Fibroblast of the aortic adventitia (primary cell): ENCODE measurements around the gene LRMDA. TPM values are rescaled to one million over a fixed set of nuclear protein-coding genes. Genes with fewer than 3 reads are reported as not detected.
A peak's percentile ranks its signal among the peaks of the same experiment; 100 is the strongest.

Source experiments
- DNase-seq: peaks from one replicate; pipeline ENCODE4 v3.0.0-alpha.2; 2010; ENCODE audit warnings: low read depth
- H3K4me3 ChIP-seq: 2 replicates; pipeline ENCODE4 v1.5.1; 2011; ENCODE audit warnings: low read depth, mild to moderate bottlenecking, control low read depth, low read length, moderate library complexity
- total RNA-seq: library from RNA; depleted of rRNA; stranded (reverse); fragments of >200 nt; gene quantifications from 2 replicates; pipeline ENCODE4 v1.2.3, GENCODE V29; 2012; ENCODE audit warnings: low replicate concordance
- TF ChIP-seq, protein P1 (sequence below): IDR thresholded peaks from 2 replicates; pipeline ENCODE4 v1.5.1; 2011; ENCODE audit warnings: mild to moderate bottlenecking, low read length, control low read depth, inconsistent platforms; ENCODE audit not compliant: insufficient read depth

Gene LRMDA
- total RNA-seq, 1 donor = 6.3 TPM

DNA sequence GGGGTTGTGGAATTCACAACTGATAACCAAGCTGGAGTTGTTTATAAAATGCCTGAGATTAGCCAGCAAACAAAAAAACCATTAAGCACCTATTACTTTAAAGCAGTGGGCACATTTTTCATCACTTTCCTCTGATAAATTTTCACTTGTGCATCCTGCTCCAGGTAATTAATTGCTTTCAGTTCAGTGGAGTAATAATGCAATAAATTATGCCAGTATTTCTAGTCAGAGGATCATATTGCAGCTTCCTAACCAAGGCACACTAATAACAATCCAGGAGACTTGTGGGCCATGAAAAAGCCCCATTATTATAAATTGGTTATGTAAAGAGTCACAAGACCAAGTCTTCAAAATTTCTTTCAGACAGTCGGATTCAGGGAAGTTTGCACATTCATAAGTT, 193.2 kb downstream of the LRMDA start:
- TF ChIP-seq, protein P1, sequence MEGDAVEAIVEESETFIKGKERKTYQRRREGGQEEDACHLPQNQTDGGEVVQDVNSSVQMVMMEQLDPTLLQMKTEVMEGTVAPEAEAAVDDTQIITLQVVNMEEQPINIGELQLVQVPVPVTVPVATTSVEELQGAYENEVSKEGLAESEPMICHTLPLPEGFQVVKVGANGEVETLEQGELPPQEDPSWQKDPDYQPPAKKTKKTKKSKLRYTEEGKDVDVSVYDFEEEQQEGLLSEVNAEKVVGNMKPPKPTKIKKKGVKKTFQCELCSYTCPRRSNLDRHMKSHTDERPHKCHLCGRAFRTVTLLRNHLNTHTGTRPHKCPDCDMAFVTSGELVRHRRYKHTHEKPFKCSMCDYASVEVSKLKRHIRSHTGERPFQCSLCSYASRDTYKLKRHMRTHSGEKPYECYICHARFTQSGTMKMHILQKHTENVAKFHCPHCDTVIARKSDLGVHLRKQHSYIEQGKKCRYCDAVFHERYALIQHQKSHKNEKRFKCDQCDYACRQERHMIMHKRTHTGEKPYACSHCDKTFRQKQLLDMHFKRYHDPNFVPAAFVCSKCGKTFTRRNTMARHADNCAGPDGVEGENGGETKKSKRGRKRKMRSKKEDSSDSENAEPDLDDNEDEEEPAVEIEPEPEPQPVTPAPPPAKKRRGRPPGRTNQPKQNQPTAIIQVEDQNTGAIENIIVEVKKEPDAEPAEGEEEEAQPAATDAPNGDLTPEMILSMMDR = no peak
- H3K4me3 ChIP-seq = no peak overlapping the region
- no peak for DNase-seq

DNA sequence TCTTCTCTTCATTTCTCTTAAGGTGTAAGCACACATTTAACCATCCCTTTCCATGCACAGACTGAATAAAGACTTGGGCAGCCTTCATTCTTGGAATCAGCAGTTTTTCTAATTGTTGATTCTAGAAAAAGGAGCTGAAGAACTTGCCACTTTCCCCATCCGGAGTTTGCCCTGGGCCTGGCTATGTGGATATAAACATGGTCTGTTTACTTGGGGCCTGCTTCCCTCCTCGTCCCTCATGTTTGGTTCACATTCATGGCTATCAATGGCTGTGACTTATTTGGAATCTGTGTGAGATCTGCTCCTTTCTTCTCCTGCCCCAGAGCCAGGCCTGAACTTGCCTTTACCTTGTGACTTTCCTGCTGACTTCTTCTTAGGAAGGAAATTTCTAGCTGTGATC, 199.3 kb downstream of the LRMDA start:
- H3K4me3 ChIP-seq = no peak overlapping the region
- TF ChIP-seq, protein P1 = no peak
- DNase-seq = no peak

DNA sequence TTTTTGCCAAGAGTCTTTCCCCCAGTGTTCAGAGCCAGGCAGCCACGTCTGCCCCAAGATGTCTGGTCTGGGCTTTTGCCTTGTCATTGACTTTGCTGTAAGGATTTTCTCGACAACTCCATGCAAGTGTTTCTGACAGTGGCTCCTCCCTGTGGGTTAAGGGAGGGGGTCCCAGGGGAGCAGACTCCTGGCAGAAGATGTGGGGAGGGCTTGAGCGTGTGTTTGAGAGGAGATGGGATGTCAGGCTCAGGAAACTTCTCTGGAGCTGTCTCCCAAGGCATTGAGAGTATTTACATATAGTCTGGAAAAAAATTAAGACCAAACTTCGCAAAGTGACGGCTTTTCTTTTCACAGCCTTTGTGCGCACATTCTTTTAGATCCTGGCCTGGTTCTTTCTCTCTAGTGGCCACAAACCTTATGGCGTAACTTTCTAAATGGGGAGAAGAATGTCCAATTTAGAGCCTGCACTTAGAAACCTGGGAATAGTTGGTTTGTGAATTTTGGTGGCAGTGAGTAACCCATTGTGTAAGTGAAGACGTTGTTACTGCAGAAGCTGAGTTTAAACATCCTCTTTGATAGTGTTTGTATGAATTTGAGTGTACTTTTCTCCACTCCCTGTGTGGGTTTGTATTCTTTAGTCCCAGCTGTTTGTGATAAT, 201.5 kb downstream of the LRMDA start:
- peak; percentile 9 for DNase-seq
- no peak overlapping the region for H3K4me3 ChIP-seq
- TF ChIP-seq, protein P1 = no peak

DNA sequence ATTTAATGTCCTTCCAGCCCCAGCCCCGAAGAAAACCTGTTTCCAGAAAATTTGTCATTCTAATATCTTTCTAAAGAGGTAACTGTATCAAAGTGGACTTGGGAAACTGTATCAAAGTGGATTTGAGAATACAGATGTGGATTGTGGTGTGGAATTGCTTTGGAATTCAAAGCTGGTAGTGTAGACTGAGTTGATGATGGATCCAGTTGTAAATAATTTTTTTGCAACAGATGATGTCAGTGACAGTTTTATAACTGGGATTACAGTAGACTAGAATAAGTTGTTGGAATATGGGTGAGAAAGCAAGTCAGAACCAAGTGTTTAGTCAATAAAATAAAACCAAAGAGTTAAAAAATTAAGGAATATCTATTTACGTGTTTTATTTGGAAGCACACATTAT, 202.1 kb downstream of the LRMDA start:
- no peak for DNase-seq
- TF ChIP-seq, protein P1 = no peak
- H3K4me3 ChIP-seq = no peak overlapping the region

DNA sequence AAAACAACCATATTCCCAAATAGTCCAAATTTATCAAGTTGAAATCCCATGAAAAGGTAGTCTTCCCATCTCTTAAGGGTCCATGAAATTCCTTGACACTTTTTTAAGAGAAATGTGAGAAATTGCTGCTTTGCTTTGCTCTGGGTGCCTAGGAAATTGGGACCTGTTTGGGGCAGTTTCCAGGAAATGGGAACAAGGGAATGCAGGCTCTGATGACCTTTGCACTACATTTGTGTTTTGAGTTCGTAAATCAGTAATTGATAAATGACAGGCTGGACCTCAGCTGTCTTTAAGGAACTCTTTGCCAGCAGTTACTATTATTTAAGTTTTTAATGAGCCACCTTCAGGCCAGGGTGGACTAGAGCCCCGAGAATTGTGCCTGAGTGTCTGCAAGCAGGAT, 203.5 kb downstream of the LRMDA start:
- DNase-seq = no peak
- TF ChIP-seq, protein P1 = no peak
- H3K4me3 ChIP-seq = no peak overlapping the region

DNA sequence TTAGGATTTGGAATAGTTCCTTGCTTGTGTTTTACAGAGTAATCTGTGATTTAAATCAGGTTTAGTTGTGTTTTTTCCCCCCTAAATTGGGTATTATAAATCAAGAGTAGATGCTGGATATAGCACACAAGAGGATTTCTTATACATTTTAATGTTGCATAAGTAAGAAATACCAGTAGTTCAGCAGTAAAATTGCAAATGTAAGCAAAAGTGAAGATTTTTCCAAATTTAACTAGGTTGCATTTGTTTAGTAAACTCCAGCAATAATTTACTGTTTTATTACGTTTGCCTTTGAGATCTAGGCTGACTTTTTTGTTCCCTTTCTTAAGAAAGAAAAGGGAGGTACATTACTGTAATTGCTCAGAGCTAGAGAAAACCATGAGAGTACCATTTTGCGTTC, 207.3 kb downstream of the LRMDA start:
- TF ChIP-seq, protein P1 = no peak
- no peak overlapping the region for H3K4me3 ChIP-seq
- DNase-seq = no peak

DNA sequence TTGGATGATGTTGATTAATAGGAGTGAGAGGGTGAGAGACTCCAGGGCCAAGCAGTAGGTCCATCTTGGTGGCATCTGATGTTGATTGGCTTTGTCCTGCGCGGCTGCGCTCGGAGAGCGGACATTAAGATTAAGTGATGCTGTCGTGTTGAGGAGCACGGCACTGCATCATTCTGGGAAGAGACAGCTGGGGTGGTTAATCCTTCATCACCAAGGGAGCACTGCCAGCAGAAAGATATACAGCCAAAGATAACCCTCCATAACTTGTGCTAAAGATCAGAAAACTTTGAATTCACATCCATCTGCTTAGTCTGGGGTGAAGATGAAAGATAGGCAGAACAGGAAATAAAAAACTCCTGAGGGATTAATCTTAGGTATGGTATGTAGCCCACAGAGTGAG, 208.3 kb downstream of the LRMDA start:
- DNase-seq = no peak
- H3K4me3 ChIP-seq = no peak overlapping the region
- TF ChIP-seq, protein P1 = no peak
